GM19468 (cell line): Measurements from ENCODE around the gene NEFH.

Experiments used
- ATAC-seq: cut with Tn5 transposase; IDR thresholded peaks from one replicate; pipeline ENCODE4 v1.9.1; 2021; ENCODE audit warnings: mild to moderate bottlenecking, moderate library complexity, moderate number of reproducible peaks; ENCODE audit not compliant: unreplicated experiment; ENCODE audit errors: extremely low read depth

The NEFH gene

GRCh38 chr22:29536411-29536810 is 56.4 kb downstream of the NEFH start:
- ATAC-seq, result no peak

GRCh38 chr22:29539105-29539504 is 59.1 kb downstream of the NEFH start:
- no peak for ATAC-seq
